ENCODE results near the gene MATN3. TPM values are rescaled to one million over a fixed set of nuclear protein-coding genes. Genes with fewer than 3 reads are reported as not detected.

MATN3 gene
- polyA plus RNA-seq, 1 of the 3 experiments (the other 2 are of a cell fraction), result 5.9 TPM

- CTCF ChIA-PET, result interaction anchor here (0.7 to 9.7 kb wide), 16 partner anchors 11 to 409 kb away, joined by 3 to 233 read pairs (median 24); partner anchors contain the start of genes LAPTM4A, SDC1 and WDR35
Observed at GRCh38 chr2:20013126-20013849, 820 bp upstream of the MATN3 start.

GRCh38 chr2:20012032-20012281 lies 511 bp downstream of the MATN3 start:
- Histone ChIP-seq H3K9me3 (no peaks in the 10 kb centered on the region), H3K4me2 (peak overlapping the region; percentile 75), H3K9ac (peak overlapping the region; percentile 57; the same call in 1 of the 2 replicates), H3K27ac (ENCODE audit: low read depth in 2 of 2, low read length in 1 of 2) (no peak overlapping the region), H3K4me3 (ENCODE audit: low read depth in 2 of 2, low read length in 1 of 2) (peak overlapping the region; percentile 52 to 61), H3K9me2 (no peaks in the 10 kb centered on the region), H3K36me3 (replicated peaks in 1 of 2; ENCODE audit: control insufficient read depth in 1 of 2, insufficient read depth in 2 of 2, low read length in 1 of 2) (no peaks in the 10 kb centered on the region), H2AFZ (ENCODE audit: low read depth) (peak overlapping the region; percentile 95), H3K79me2 (ENCODE audit: insufficient read depth) (no peaks in the 10 kb centered on the region), H3K4me1 (ENCODE audit: control insufficient read depth in 1 of 2, insufficient read depth in 2 of 2, low read depth in 1 of 2, low read length in 1 of 2) (peaks cover 0 to 16% of the 10 kb centered on the region in 2 experiments; a peak in 2 of 4 replicates), H3F3A (replicated peaks; ENCODE audit: insufficient read depth) (peaks cover 4% of the 10 kb centered on the region), H4K20me1 (ENCODE audit: insufficient read depth) (no peaks in the 10 kb centered on the region), H3K27me3 (ENCODE audit: insufficient read depth) (no peaks in the 10 kb centered on the region)
- CTCF ChIA-PET, result interaction anchor here (1.0 to 9.7 kb wide), 12 partner anchors 18 to 410 kb away, joined by 3 to 233 read pairs (median 4); no protein-coding TSS in a partner anchor
- TF ChIP-seq, protein P1, sequence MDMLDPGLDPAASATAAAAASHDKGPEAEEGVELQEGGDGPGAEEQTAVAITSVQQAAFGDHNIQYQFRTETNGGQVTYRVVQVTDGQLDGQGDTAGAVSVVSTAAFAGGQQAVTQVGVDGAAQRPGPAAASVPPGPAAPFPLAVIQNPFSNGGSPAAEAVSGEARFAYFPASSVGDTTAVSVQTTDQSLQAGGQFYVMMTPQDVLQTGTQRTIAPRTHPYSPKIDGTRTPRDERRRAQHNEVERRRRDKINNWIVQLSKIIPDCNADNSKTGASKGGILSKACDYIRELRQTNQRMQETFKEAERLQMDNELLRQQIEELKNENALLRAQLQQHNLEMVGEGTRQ (IDR thresholded peaks at IDR 0.05; ENCODE audit: borderline replicate concordance, low read depth, low read length), result no peak
- no peak for TF ChIP-seq CHD2 (IDR thresholded peaks at IDR 0.05; ENCODE audit: low read length, partially characterized antibody)
- no peak for TF ChIP-seq TAF1 (IDR thresholded peaks at IDR 0.05; ENCODE audit: borderline replicate concordance, low read depth, low read length)
- TF ChIP-seq SIN3A (IDR thresholded peaks at IDR 0.05; ENCODE audit: borderline replicate concordance, low read depth, low read length), result no peak
- POLR2A ChIA-PET, result interaction anchor here (1.3 to 1.4 kb wide), 2 partner anchors 40 to 111 kb away, joined by 3 to 4 read pairs; partner anchors contain the start of genes LAPTM4A and TTC32
- DNase-seq, result peak; percentile 76
- 53% methylated on average over 4 of the region's 4 CpGs for WGBS (ENCODE audit: low lambda C conversion rate)

More at GRCh38 chr2:20013126-20013849, 820 bp upstream of the MATN3 start:
- Histone ChIP-seq H3K4me1 (ENCODE audit: control insufficient read depth in 1 of 2, insufficient read depth in 2 of 2, low read depth in 1 of 2, low read length in 1 of 2) (peaks cover 0 to 16% of the 10 kb centered on the region in 2 experiments; a peak in 2 of 4 replicates), H3K4me2 (peak overlapping the region; percentile 75), H3K27me3 (ENCODE audit: insufficient read depth) (no peaks in the 10 kb centered on the region), H3F3A (replicated peaks; ENCODE audit: insufficient read depth) (peaks cover 4% of the 10 kb centered on the region), H2AFZ (ENCODE audit: low read depth) (peak overlapping the region; percentile 84), H3K79me2 (ENCODE audit: insufficient read depth) (no peaks in the 10 kb centered on the region), H4K20me1 (ENCODE audit: insufficient read depth) (no peaks in the 10 kb centered on the region), H3K36me3 (replicated peaks in 1 of 2; ENCODE audit: control insufficient read depth in 1 of 2, insufficient read depth in 2 of 2, low read length in 1 of 2) (no peaks in the 10 kb centered on the region), H3K9me2 (no peaks in the 10 kb centered on the region), H3K9me3 (no peaks in the 10 kb centered on the region), H3K4me3 (ENCODE audit: low read depth in 2 of 2, low read length in 1 of 2) (peak overlapping the region; percentile 52 to 61), H3K27ac (ENCODE audit: low read depth in 2 of 2, low read length in 1 of 2) (no peak overlapping the region), H3K9ac (peak overlapping the region; percentile 57; the same call in 1 of the 2 replicates)
- no peak for DNase-seq
- WGBS (ENCODE audit: low lambda C conversion rate), result 90% methylated on average over 15 of the region's 15 CpGs
- POLR2A ChIA-PET, result interaction anchor here (0.6 kb wide), 1 partner anchor 51 kb away, joined by 4 read pairs; no protein-coding TSS in a partner anchor
- no peak for TF ChIP-seq SIN3A (IDR thresholded peaks at IDR 0.05; ENCODE audit: borderline replicate concordance, low read depth, low read length)
- no peak for TF ChIP-seq TCF12 (IDR thresholded peaks at IDR 0.05)
- no peak for TF ChIP-seq MXI1 (IDR thresholded peaks at IDR 0.05; ENCODE audit: low read depth, low read length)
- no peak for TF ChIP-seq POLR2AphosphoS5 (IDR thresholded peaks at IDR 0.05; ENCODE audit: low read depth, low read length)
- no peak for TF ChIP-seq TAF1 (IDR thresholded peaks at IDR 0.05; ENCODE audit: borderline replicate concordance, low read depth, low read length)
- no peak for TF ChIP-seq SMC3 (IDR thresholded peaks at IDR 0.05; ENCODE audit: low read depth, low read length)
- TF ChIP-seq, protein P2, sequence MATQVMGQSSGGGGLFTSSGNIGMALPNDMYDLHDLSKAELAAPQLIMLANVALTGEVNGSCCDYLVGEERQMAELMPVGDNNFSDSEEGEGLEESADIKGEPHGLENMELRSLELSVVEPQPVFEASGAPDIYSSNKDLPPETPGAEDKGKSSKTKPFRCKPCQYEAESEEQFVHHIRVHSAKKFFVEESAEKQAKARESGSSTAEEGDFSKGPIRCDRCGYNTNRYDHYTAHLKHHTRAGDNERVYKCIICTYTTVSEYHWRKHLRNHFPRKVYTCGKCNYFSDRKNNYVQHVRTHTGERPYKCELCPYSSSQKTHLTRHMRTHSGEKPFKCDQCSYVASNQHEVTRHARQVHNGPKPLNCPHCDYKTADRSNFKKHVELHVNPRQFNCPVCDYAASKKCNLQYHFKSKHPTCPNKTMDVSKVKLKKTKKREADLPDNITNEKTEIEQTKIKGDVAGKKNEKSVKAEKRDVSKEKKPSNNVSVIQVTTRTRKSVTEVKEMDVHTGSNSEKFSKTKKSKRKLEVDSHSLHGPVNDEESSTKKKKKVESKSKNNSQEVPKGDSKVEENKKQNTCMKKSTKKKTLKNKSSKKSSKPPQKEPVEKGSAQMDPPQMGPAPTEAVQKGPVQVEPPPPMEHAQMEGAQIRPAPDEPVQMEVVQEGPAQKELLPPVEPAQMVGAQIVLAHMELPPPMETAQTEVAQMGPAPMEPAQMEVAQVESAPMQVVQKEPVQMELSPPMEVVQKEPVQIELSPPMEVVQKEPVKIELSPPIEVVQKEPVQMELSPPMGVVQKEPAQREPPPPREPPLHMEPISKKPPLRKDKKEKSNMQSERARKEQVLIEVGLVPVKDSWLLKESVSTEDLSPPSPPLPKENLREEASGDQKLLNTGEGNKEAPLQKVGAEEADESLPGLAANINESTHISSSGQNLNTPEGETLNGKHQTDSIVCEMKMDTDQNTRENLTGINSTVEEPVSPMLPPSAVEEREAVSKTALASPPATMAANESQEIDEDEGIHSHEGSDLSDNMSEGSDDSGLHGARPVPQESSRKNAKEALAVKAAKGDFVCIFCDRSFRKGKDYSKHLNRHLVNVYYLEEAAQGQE (IDR thresholded peaks at IDR 0.05; ENCODE audit: low read depth, low read length), result no peak
- no peak for TF ChIP-seq JUND (IDR thresholded peaks at IDR 0.05)
- no peak for TF ChIP-seq FOXJ3 (CRISPR knock-in tag; IDR thresholded peaks at IDR 0.05)
- TF ChIP-seq, protein P3, sequence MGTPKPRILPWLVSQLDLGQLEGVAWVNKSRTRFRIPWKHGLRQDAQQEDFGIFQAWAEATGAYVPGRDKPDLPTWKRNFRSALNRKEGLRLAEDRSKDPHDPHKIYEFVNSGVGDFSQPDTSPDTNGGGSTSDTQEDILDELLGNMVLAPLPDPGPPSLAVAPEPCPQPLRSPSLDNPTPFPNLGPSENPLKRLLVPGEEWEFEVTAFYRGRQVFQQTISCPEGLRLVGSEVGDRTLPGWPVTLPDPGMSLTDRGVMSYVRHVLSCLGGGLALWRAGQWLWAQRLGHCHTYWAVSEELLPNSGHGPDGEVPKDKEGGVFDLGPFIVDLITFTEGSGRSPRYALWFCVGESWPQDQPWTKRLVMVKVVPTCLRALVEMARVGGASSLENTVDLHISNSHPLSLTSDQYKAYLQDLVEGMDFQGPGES (IDR thresholded peaks at IDR 0.05; ENCODE audit: low read depth, low read length), result no peak
- no peak for TF ChIP-seq NRF1 (IDR thresholded peaks at IDR 0.05; ENCODE audit: low read depth, low read length)
- no peak for TF ChIP-seq RCOR1 (IDR thresholded peaks at IDR 0.05; ENCODE audit: low read length)

Data from SK-N-SH (cell line).